Upper lobe of left lung (tissue), 6 donors: ENCODE data around the gene TSSK3. TPM values are rescaled to one million over a fixed set of nuclear protein-coding genes. Genes with fewer than 3 reads are reported as not detected.
A peak's percentile ranks its signal among the peaks of the same experiment; 100 is the strongest.

Experiments
- ATAC-seq, 2 donors: fragments of 200-7000 bp; cut with Tn5 transposase; one replicate each; pipeline ENCODE4 v1.9.1; 2022; ENCODE audit warnings: mild to moderate bottlenecking in 2 of 2, moderate library complexity in 2 of 2; ENCODE audit not compliant: low FRiP score in 2 of 2
- DNase-seq, 2 donors: peaks; one replicate each; pipeline ENCODE4 v3.0.0-alpha.2; 2019 to 2020
- H3K27ac ChIP-seq, 4 donors: fragments of 200-600 bp; sonication (generic); one replicate each; pipeline ENCODE4 v1.5.1; 2016 to 2019
- H3K27me3 ChIP-seq, 4 donors: fragments of 200-600 bp; sonication (generic); one replicate each; pipeline ENCODE4 v1.5.1; 2017 to 2019
- H3K36me3 ChIP-seq, 4 donors: fragments of 200-600 bp; sonication (generic); one replicate each; pipeline ENCODE4 v1.5.1; 2016 to 2019
- H3K4me1 ChIP-seq, 4 donors: fragments of 200-600 bp; sonication (generic); one replicate each; pipeline ENCODE4 v1.5.1; 2018 to 2019
- H3K4me3 ChIP-seq, 4 donors: fragments of 200-600 bp; sonication (generic); one replicate each; pipeline ENCODE4 v1.5.1; 2017 to 2019; ENCODE audit warnings: mild to moderate bottlenecking in 2 of 4, moderate library complexity in 1 of 4
- H3K9me3 ChIP-seq, 4 donors: fragments of 200-600 bp; sonication (generic); one replicate each; pipeline ENCODE4 v1.5.1; 2018 to 2019
- CTCF ChIP-seq, 6 experiments: fragments of 450-650 bp in 4 of 6; fragments of 200-600 bp in 2 of 6; sonication (generic) in 2 of 6; IDR thresholded peaks; one replicate each; pipeline ENCODE4 v1.5.1; 2016 to 2019; ENCODE audit warnings: antibody characterized with exemption in 6 of 6
- EP300 ChIP-seq, 4 donors: sonication (generic); formaldehyde crosslinking; IDR thresholded peaks; one replicate each; pipeline ENCODE4 v1.5.1; 2017; ENCODE audit warnings: antibody characterized with exemption in 4 of 4, control low read depth in 2 of 4
- POLR2A ChIP-seq, 4 donors: fragments of 450-650 bp; IDR thresholded peaks; one replicate each; pipeline ENCODE4 v1.5.1; 2016 to 2017; ENCODE audit warnings: antibody characterized with exemption in 4 of 4, mild to moderate bottlenecking in 2 of 4
- POLR2AphosphoS5 ChIP-seq, 2 donors: sonication (generic); formaldehyde crosslinking; IDR thresholded peaks; one replicate each; pipeline ENCODE4 v1.5.1; 2017; ENCODE audit warnings: antibody characterized with exemption in 2 of 2
- WGBS, 2 donors: methylation state at CpG; one replicate each; pipeline ENCODE4 v1.1.5; 2017 to 2018; 5-methylcytosine and 5-hydroxymethylcytosine counted together
- total RNA-seq, 6 donors: library from RNA; depleted of rRNA in 4 of 6; stranded (reverse); fragments of >200 nt in 4 of 6; gene quantifications; one replicate each; pipeline versions ENCODE4 v1.1.0 to v1.2.1, GENCODE V29; 2016 to 2021
- donor health status: DM: no; HTN: no; CAD: no; lungs with moderate emphysema.
- donor health status: DM: no; HTN: yes; CAD: no; lungs with severe emphysema.

The TSSK3 gene
- total RNA-seq, 6 donors from 2014 or later, result 1.2 to 2.3 (median 1.8) TPM; not detected in 2

- Histone ChIP-seq H3K36me3 (peaks cover 28 to 90% (median 77%) of the 10 kb centered on the region in 4 donors), H3K4me1 (no peaks in the 10 kb centered on the region), H3K4me3 (no peak overlapping the region), H3K9me3 (no peaks in the 10 kb centered on the region), H3K27ac (no peak overlapping the region), H3K27me3 (no peaks in the 10 kb centered on the region)
- DNase-seq, result no peak
- no peak for ATAC-seq
- WGBS, 2 donors, result 76 to 79% methylated on average over 5 of the region's 5 CpGs
- TF ChIP-seq POLR2AphosphoS5 (IDR thresholded peaks at IDR 0.05) (no peak), CTCF (IDR thresholded peaks at IDR 0.05) (no peak), POLR2A (IDR thresholded peaks at IDR 0.05) (no peak), EP300 (IDR thresholded peaks at IDR 0.05) (no peak)
These were observed 9.9 kb downstream of the TSSK3 start for GRCh38 chr1:32372149-32372756.

GRCh38 chr1:32373996-32374592, 11.8 kb downstream of the TSSK3 start:
- no peak for DNase-seq
- Histone ChIP-seq H3K27me3 (no peaks in the 10 kb centered on the region), H3K9me3 (no peaks in the 10 kb centered on the region), H3K27ac (no peak overlapping the region), H3K36me3 (peaks cover 41 to 90% (median 77%) of the 10 kb centered on the region in 4 donors), H3K4me3 (no peak overlapping the region), H3K4me1 (no peaks in the 10 kb centered on the region)
- WGBS, 2 donors, result 59 to 65% methylated on average over 1 of the region's 1 CpG
- ATAC-seq, result no peak
- TF ChIP-seq EP300 (IDR thresholded peaks at IDR 0.05), result no peak
- TF ChIP-seq POLR2A (IDR thresholded peaks at IDR 0.05), result no peak
- no peak for TF ChIP-seq CTCF (IDR thresholded peaks at IDR 0.05)
- TF ChIP-seq POLR2AphosphoS5 (IDR thresholded peaks at IDR 0.05), result no peak

DNA sequence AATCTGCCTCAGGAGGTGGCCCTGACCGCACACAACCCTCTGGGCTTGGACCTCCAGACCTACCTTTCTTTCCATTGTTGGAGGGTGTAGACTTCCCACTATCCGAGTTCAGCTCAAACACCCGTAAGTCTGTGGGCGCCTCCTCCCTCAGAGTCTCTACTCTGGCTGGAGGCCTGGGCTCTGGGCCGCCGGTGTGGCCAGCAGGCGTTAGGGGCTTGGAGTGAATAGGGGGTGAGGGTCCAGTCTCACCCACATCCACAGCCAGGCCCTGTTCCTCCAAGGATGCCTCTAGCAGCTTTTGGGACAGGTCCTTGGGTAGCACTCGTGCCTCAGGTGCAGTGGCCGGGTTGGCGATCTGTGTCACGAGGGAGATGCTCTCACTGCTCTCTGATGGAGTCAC, 13.9 kb downstream of the TSSK3 start:
- Histone ChIP-seq H3K4me3 (no peak overlapping the region), H3K9me3 (no peaks in the 10 kb centered on the region), H3K36me3 (peaks cover 49 to 98% (median 85%) of the 10 kb centered on the region in 4 donors), H3K4me1 (no peaks in the 10 kb centered on the region), H3K27me3 (no peaks in the 10 kb centered on the region), H3K27ac (no peak overlapping the region)
- DNase-seq, result peak in 1 of 2 donors; percentile 54
- TF ChIP-seq CTCF (IDR thresholded peaks at IDR 0.05), result no peak
- no peak for TF ChIP-seq POLR2A (IDR thresholded peaks at IDR 0.05)
- no peak for TF ChIP-seq EP300 (IDR thresholded peaks at IDR 0.05)
- TF ChIP-seq POLR2AphosphoS5 (IDR thresholded peaks at IDR 0.05), result no peak
- ATAC-seq, result no peak
- WGBS, 2 donors, result 88 to 93% methylated on average over 7 to 11 of the region's 11 CpGs

GRCh38 chr1:32377541-32378220, 15.3 kb downstream of the TSSK3 start:
- DNase-seq (peak in 1 of 2 donors; percentile 30), ATAC-seq (no peak)
- Histone ChIP-seq H3K9me3 (no peaks in the 10 kb centered on the region), H3K27ac (no peak overlapping the region), H3K27me3 (no peaks in the 10 kb centered on the region), H3K36me3 (peaks cover 45 to 100% (median 87%) of the 10 kb centered on the region in 4 donors), H3K4me3 (no peak overlapping the region), H3K4me1 (no peaks in the 10 kb centered on the region)
- TF ChIP-seq CTCF (IDR thresholded peaks at IDR 0.05) (no peak), POLR2AphosphoS5 (IDR thresholded peaks at IDR 0.05) (no peak), POLR2A (IDR thresholded peaks at IDR 0.05) (no peak), EP300 (IDR thresholded peaks at IDR 0.05) (no peak)
- 90% methylated on average over 12 of the region's 12 CpGs for WGBS, 2 donors
